Mesenchymal stem cell (in vitro differentiated cells and primary cell): ENCODE measurements around the gene COL6A1.

Experiments
- DNase-seq: peaks from one replicate; pipeline ENCODE4 v3.0.0-alpha.2; 2013
- H2AFZ ChIP-seq: one replicate; pipeline ENCODE4 v1.6.1; 2013; ENCODE audit warnings: low read depth, mild to moderate bottlenecking, control low read depth, inconsistent platforms, low read length, moderate library complexity
- H2AK5ac ChIP-seq: 2 replicates; pipeline ENCODE4 v1.6.1; 2013; ENCODE audit warnings: low read length, moderate library complexity, mild to moderate bottlenecking, inconsistent platforms; ENCODE audit not compliant: severe bottlenecking
- H2BK120ac ChIP-seq: one replicate; pipeline ENCODE4 v1.6.1; 2013; ENCODE audit warnings: low read depth, mild to moderate bottlenecking, inconsistent platforms, low read length, moderate library complexity
- H2BK12ac ChIP-seq, 2 experiments: one replicate each; pipeline ENCODE4 v1.6.1; 2013; ENCODE audit warnings: inconsistent platforms in 2 of 2, low read length in 2 of 2, mild to moderate bottlenecking in 2 of 2, moderate library complexity in 2 of 2, control low read depth in 1 of 2
- H2BK15ac ChIP-seq: one replicate; pipeline ENCODE4 v1.6.1; 2013; ENCODE audit warnings: mild to moderate bottlenecking, low read depth, inconsistent platforms; ENCODE audit not compliant: poor library complexity, severe bottlenecking
- H2BK5ac ChIP-seq: 2 replicates; pipeline ENCODE4 v1.6.1; 2013; ENCODE audit warnings: low read depth, mild to moderate bottlenecking, low read length, control low read depth, inconsistent platforms; ENCODE audit not compliant: poor library complexity, severe bottlenecking
- H3K14ac ChIP-seq, 2 experiments: one replicate each; pipeline ENCODE4 v1.6.1; 2013; ENCODE audit warnings: inconsistent platforms in 2 of 2, low read length in 2 of 2, control low read depth in 1 of 2, mild to moderate bottlenecking in 1 of 2, moderate library complexity in 1 of 2
- H3K18ac ChIP-seq, 2 experiments: one replicate each; pipeline ENCODE4 v1.6.1; 2013; ENCODE audit warnings: inconsistent platforms in 2 of 2, low read length in 2 of 2, control low read depth in 1 of 2, low read depth in 1 of 2, mild to moderate bottlenecking in 1 of 2
- H3K23ac ChIP-seq, 2 experiments: one replicate each; pipeline ENCODE4 v1.6.1; 2013; ENCODE audit warnings: inconsistent platforms in 2 of 2, low read length in 2 of 2, mild to moderate bottlenecking in 2 of 2, moderate library complexity in 2 of 2, control low read depth in 1 of 2
- H3K27ac ChIP-seq: 2 replicates; pipeline ENCODE4 v1.5.1; 2013; ENCODE audit warnings: mild to moderate bottlenecking, moderate library complexity, low read length, control low read depth, inconsistent platforms; ENCODE audit not compliant: poor library complexity, severe bottlenecking
- H3K27me3 ChIP-seq, 2 experiments: 2 replicates each; pipeline versions ENCODE4 v1.6.1 to v1.7.0; 2013; ENCODE audit warnings: low read length in 2 of 2, mild to moderate bottlenecking in 2 of 2, moderate library complexity in 2 of 2, control low read depth in 1 of 2, inconsistent platforms in 1 of 2; ENCODE audit not compliant: control insufficient read depth in 1 of 2, insufficient read depth in 1 of 2
- H3K36me3 ChIP-seq, 2 experiments: 2 replicates each; pipeline versions ENCODE4 v1.6.1 to v1.7.0; 2013; ENCODE audit warnings: low read length in 2 of 2, control low read depth in 1 of 2, inconsistent platforms in 1 of 2, low read depth in 1 of 2, mild to moderate bottlenecking in 1 of 2; ENCODE audit not compliant: insufficient read depth in 2 of 2, control insufficient read depth in 1 of 2
- H3K4ac ChIP-seq, 2 experiments: one replicate each; pipeline ENCODE4 v1.6.1; 2013; ENCODE audit warnings: inconsistent platforms in 2 of 2, low read length in 2 of 2, mild to moderate bottlenecking in 2 of 2, moderate library complexity in 2 of 2, control low read depth in 1 of 2, low read depth in 1 of 2
- H3K4me1 ChIP-seq: 2 replicates; pipeline ENCODE4 v1.6.1; 2013; ENCODE audit warnings: low read depth, low read length, control low read depth; ENCODE audit not compliant: control insufficient read depth, insufficient read depth
- H3K4me2 ChIP-seq: 2 replicates; pipeline ENCODE4 v1.6.1; 2013; ENCODE audit warnings: low read length, mild to moderate bottlenecking, inconsistent platforms; ENCODE audit not compliant: poor library complexity, severe bottlenecking
- H3K4me3 ChIP-seq, 2 experiments: 2 replicates each; pipeline versions ENCODE4 v1.5.1 to v1.7.0; 2013; ENCODE audit warnings: low read length in 2 of 2, mild to moderate bottlenecking in 2 of 2, control low read depth in 1 of 2, low read depth in 1 of 2; ENCODE audit not compliant: insufficient read depth in 1 of 2
- H3K79me1 ChIP-seq: replicated peaks from 2 replicates; pipeline ENCODE4 v1.6.1; 2013; ENCODE audit warnings: mild to moderate bottlenecking, control low read depth, low read length, inconsistent platforms; ENCODE audit not compliant: poor library complexity, severe bottlenecking
- H3K9ac ChIP-seq: 2 replicates; pipeline ENCODE4 v1.7.0; 2013; ENCODE audit warnings: mild to moderate bottlenecking, low read length, moderate library complexity
- H3K9me3 ChIP-seq: 2 replicates; pipeline ENCODE4 v1.7.0; 2013; ENCODE audit warnings: mild to moderate bottlenecking, low read length; ENCODE audit not compliant: control insufficient read depth
- H4K8ac ChIP-seq: one replicate; pipeline ENCODE4 v1.6.1; 2013; ENCODE audit warnings: inconsistent platforms, mild to moderate bottlenecking, low read length, moderate library complexity
- H4K91ac ChIP-seq: one replicate; pipeline ENCODE4 v1.6.1; 2013; ENCODE audit warnings: mild to moderate bottlenecking, low read length, inconsistent platforms
- WGBS: methylation state at CpG from one replicate; pipeline ENCODE4 v1.1.7; 2013; ENCODE audit warnings: mixed read lengths; 5-methylcytosine and 5-hydroxymethylcytosine counted together

The COL6A1 gene

GRCh38 chr21:45969921-45970673 lies 11.5 kb upstream of the COL6A1 start:
- peak overlapping the region; percentile 61 to 85 for H2BK12ac ChIP-seq
- 70% methylated on average over 22 of the region's 22 CpGs for WGBS

GRCh38 chr21:45970674-45971615 lies 10.6 kb upstream of the COL6A1 start:
- Histone ChIP-seq H3K23ac (no peak overlapping the region), H2BK15ac (peak overlapping the region; percentile 73), H3K9me3 (no peaks in the 10 kb centered on the region), H2BK12ac (peak overlapping the region; percentile 88 to 99), H3K27ac (no peak overlapping the region), H3K18ac (peak overlapping the region; percentile 30 to 80), H3K79me1 (no peaks in the 10 kb centered on the region), H3K14ac (peak overlapping the region in 1 of 2 experiments; percentile 39), H3K9ac (peak overlapping the region; percentile 96), H2BK5ac (no peak overlapping the region), H3K4ac (peak overlapping the region; percentile 76 to 84), H2AK5ac (peak overlapping the region; percentile 33), H4K8ac (peak overlapping the region; percentile 71), H2BK120ac (peak overlapping the region; percentile 100), H3K4me3 (peak overlapping the region in 1 of 2 experiments; percentile 3), H3K27me3 (no peaks in the 10 kb centered on the region), H3K4me1 (peaks cover 40% of the 10 kb centered on the region), H3K4me2 (no peak overlapping the region), H3K36me3 (no peaks in the 10 kb centered on the region), H2AFZ (peak overlapping the region; percentile 33), H4K91ac (peak overlapping the region; percentile 91)
- 37% methylated on average over 22 of the region's 25 CpGs for WGBS
- DNase-seq = peak; percentile 62

More at GRCh38 chr21:45969921-45970673, 11.5 kb upstream of the COL6A1 start:
- Histone ChIP-seq H3K14ac (no peak overlapping the region), H2BK120ac (peak overlapping the region; percentile 36), H3K36me3 (no peaks in the 10 kb centered on the region), H4K91ac (peak overlapping the region; percentile 75), H3K23ac (no peak overlapping the region), H3K9me3 (no peaks in the 10 kb centered on the region), H3K27me3 (no peaks in the 10 kb centered on the region), H3K4me1 (peaks cover 37% of the 10 kb centered on the region), H2AK5ac (no peak overlapping the region), H3K9ac (peak overlapping the region; percentile 96), H2BK15ac (no peak overlapping the region), H4K8ac (peak overlapping the region; percentile 71), H3K18ac (peak overlapping the region; percentile 24 to 71), H3K27ac (no peak overlapping the region), H3K4ac (peak overlapping the region; percentile 1 to 76), H2AFZ (peak overlapping the region; percentile 33), H3K4me3 (no peak overlapping the region), H3K4me2 (no peak overlapping the region), H2BK5ac (no peak overlapping the region), H3K79me1 (no peaks in the 10 kb centered on the region)
- DNase-seq = no peak

- Histone ChIP-seq H2BK120ac (peak overlapping the region; percentile 100), H3K4me1 (peaks cover 43% of the 10 kb centered on the region)
- 59% methylated on average over 19 of the region's 20 CpGs for WGBS
These were observed 9.8 kb upstream of the COL6A1 start for GRCh38 chr21:45971616-45972352.

More at GRCh38 chr21:45971616-45972352, 9.8 kb upstream of the COL6A1 start:
- Histone ChIP-seq H3K4me3 (peak overlapping the region in 1 of 2 experiments; percentile 79), H3K9ac (peak overlapping the region; percentile 96), H3K36me3 (no peaks in the 10 kb centered on the region), H3K4me2 (no peak overlapping the region), H3K4ac (peak overlapping the region; percentile 100), H2BK12ac (peak overlapping the region; percentile 88 to 99), H2BK15ac (peak overlapping the region; percentile 93), H2BK5ac (no peak overlapping the region), H3K9me3 (no peaks in the 10 kb centered on the region), H3K27ac (peak overlapping the region; percentile 84), H4K91ac (peak overlapping the region; percentile 100), H3K18ac (peak overlapping the region; percentile 98 to 99), H3K79me1 (no peaks in the 10 kb centered on the region), H2AFZ (no peak overlapping the region), H3K23ac (peak overlapping the region in 1 of 2 experiments; percentile 70), H2AK5ac (peak overlapping the region; percentile 62), H3K14ac (peak overlapping the region in 1 of 2 experiments; percentile 89), H3K27me3 (no peaks in the 10 kb centered on the region), H4K8ac (peak overlapping the region; percentile 99)
- peak; percentile 80 for DNase-seq
